RWPE1 (cell line): ENCODE data around the gene HSP90AB1.

Experiments
- CTCF ChIA-PET: fragments of 350-600 bp; sonication (Branson Sonifier 250); formaldehyde crosslinking; extraction: SDS; loops from one replicate; lab custom pipeline; 2021; lab: Yijun Ruan, JAX
- POLR2A ChIA-PET: fragments of 400-600 bp; formaldehyde crosslinking; extraction: SDS; loops from one replicate; lab custom pipeline; 2020; ENCODE audit warnings: antibody characterized with exemption; ENCODE audit not compliant: low non-redundant PET; lab: Yijun Ruan, JAX
- DNase-seq: peaks from one replicate; pipeline ENCODE4 v3.0.0; 2012; ENCODE audit warnings: low spot score
- H3K27ac ChIP-seq: fragments of 450-650 bp; 2 replicates; pipeline ENCODE4 v1.5.1; 2017
- TF ChIP-seq, protein P1 (sequence below): fragments of 450-650 bp; conservative IDR thresholded peaks from 2 replicates; pipeline ENCODE4 v1.5.1; 2017; ENCODE audit warnings: low read depth, mild to moderate bottlenecking

Gene HSP90AB1

DNA sequence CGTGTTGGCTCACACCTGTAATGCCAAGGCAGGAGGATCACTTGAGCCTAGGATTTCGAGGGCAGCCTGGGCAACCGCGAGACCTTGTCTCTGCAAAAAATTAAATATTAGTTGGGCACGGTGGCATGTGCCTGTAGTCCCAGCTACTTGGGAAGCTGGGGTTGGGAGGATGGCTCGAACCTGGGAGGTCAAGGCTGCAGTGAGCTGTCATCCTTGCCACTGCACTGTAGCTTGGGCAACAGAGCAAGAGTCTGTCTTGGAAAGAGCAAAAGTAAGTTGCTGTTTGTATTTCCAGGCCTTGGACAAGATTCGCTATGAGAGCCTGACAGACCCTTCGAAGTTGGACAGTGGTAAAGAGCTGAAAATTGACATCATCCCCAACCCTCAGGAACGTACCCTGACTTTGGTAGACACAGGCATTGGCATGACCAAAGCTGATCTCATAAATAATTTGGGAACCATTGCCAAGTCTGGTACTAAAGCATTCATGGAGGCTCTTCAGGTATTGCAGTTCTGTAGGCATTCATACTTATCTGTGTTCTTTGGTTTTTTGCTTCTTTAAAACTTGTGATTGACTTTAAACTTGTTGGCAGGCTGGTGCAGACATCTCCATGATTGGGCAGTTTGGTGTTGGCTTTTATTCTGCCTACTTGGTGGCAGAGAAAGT, 2.3 kb downstream of the HSP90AB1 start:
- POLR2A ChIA-PET: no interaction called here

DNA sequence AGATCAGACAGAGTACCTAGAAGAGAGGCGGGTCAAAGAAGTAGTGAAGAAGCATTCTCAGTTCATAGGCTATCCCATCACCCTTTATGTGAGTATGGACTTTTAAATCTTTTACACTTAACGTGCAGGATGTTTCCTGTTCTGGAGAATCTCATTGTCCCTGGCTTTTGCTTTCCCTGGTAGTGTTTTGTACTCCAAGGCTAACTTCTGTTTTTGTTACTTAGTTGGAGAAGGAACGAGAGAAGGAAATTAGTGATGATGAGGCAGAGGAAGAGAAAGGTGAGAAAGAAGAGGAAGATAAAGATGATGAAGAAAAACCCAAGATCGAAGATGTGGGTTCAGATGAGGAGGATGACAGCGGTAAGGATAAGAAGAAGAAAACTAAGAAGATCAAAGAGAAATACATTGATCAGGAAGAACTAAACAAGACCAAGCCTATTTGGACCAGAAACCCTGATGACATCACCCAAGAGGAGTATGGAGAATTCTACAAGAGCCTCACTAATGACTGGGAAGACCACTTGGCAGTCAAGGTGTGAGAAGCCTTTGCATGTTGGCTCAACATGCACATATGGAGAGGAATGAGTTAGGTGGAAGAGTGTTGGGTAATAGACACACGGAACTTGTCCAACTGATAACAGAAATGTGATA, 3.3 kb downstream of the HSP90AB1 start:
- POLR2A ChIA-PET: no interaction called here
- H3K27ac ChIP-seq: no peak overlapping the region
- TF ChIP-seq, protein P1, sequence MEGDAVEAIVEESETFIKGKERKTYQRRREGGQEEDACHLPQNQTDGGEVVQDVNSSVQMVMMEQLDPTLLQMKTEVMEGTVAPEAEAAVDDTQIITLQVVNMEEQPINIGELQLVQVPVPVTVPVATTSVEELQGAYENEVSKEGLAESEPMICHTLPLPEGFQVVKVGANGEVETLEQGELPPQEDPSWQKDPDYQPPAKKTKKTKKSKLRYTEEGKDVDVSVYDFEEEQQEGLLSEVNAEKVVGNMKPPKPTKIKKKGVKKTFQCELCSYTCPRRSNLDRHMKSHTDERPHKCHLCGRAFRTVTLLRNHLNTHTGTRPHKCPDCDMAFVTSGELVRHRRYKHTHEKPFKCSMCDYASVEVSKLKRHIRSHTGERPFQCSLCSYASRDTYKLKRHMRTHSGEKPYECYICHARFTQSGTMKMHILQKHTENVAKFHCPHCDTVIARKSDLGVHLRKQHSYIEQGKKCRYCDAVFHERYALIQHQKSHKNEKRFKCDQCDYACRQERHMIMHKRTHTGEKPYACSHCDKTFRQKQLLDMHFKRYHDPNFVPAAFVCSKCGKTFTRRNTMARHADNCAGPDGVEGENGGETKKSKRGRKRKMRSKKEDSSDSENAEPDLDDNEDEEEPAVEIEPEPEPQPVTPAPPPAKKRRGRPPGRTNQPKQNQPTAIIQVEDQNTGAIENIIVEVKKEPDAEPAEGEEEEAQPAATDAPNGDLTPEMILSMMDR: no peak
- DNase-seq: no peak
- CTCF ChIA-PET: no interaction called here

More for the DNA sequence above, 2.3 kb downstream of the HSP90AB1 start:
- CTCF ChIA-PET: interaction anchor here (1.0 kb wide), 1 partner anchor 8 kb away, joined by 3 read pairs; the partner anchor contains the start of gene SLC35B2
- no peak for DNase-seq
- TF ChIP-seq, protein P1: no peak
- H3K27ac ChIP-seq: peak overlapping the region; percentile 64

DNA sequence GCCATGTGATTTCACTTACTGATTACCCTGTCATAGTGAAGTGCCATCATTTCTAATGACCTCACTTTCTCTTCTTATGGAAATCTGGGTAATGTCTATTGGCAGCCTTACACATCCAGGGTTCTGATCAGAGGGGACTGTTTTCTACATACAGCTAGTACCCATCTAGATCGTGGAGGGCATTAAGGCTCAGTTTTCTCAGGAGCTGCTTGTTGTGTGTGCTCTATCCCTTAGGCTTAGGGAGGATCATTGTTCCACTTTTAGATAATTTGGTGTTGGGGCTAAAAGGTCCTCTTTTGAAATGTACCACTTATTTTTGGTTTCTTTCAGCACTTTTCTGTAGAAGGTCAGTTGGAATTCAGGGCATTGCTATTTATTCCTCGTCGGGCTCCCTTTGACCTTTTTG, 3.8 kb downstream of the HSP90AB1 start:
- H3K27ac ChIP-seq: no peak overlapping the region
- ChIA-PET CTCF (no interaction called here), POLR2A (no interaction called here)
- TF ChIP-seq, protein P1: no peak
- no peak for DNase-seq

DNA sequence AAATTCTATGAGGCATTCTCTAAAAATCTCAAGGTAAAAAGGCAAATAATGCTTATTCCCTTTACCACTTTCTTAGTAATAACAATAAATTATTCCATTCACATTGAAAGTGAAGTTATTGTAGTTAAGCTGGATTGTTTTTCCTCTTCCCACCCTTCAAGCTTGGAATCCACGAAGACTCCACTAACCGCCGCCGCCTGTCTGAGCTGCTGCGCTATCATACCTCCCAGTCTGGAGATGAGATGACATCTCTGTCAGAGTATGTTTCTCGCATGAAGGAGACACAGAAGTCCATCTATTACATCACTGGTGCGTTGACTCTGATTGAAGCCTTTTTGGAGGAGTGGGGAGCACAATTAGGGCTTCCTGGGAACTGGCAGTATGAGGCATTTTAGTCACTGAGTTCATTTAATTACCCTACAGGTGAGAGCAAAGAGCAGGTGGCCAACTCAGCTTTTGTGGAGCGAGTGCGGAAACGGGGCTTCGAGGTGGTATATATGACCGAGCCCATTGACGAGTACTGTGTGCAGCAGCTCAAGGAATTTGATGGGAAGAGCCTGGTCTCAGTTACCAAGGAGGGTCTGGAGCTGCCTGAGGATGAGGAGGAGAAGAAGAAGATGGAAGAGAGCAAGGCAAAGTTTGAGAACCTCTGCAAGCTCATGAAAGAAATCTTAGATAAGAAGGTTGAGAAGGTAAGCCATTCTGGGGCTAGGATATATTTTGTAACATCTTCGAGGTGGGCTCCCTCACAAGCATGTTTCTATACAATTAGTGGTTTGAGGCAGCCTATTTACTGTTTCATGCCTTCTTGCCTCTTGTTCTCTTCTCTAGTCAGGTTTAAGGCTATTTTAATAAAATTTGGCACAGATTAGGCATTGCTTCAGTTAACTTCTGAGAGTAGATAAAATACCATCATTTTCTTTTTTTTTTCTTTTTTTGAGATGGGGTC, 4.9 kb downstream of the HSP90AB1 start:
- TF ChIP-seq, protein P1: no peak
- CTCF ChIA-PET: no interaction called here
- DNase-seq: no peak
- POLR2A ChIA-PET: no interaction called here
- H3K27ac ChIP-seq: peak overlapping the region; percentile 45

DNA sequence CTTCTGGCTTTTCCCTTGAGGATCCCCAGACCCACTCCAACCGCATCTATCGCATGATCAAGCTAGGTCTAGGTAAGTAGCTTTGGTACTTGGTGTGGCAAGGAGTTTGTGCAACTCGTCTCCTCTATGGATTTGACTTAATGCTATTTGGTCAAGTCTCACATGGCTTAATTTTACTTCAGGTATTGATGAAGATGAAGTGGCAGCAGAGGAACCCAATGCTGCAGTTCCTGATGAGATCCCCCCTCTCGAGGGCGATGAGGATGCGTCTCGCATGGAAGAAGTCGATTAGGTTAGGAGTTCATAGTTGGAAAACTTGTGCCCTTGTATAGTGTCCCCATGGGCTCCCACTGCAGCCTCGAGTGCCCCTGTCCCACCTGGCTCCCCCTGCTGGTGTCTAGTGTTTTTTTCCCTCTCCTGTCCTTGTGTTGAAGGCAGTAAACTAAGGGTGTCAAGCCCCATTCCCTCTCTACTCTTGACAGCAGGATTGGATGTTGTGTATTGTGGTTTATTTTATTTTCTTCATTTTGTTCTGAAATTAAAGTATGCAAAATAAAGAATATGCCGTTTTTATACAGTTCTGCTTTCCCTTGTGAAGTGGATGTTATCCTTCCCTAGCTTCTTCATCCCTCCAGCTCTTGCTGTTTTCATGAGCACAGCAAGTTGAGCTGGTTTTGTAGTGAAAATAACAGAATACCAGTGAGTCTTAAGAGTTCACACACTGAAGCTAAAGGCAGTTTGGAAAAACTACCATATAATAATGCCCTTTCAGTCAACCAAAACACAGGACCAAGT, 6.6 kb downstream of the HSP90AB1 start:
- CTCF ChIA-PET: interaction anchor here (0.6 to 0.8 kb wide), 5 partner anchors 15 to 166 kb away, joined by 3 read pairs; no protein-coding TSS in a partner anchor
- POLR2A ChIA-PET: no interaction called here
- TF ChIP-seq, protein P1: peak; percentile 64
- no peak for DNase-seq
- H3K27ac ChIP-seq: peak overlapping the region; percentile 71
